ENCODE data around the gene HLA-DRA.

DNA sequence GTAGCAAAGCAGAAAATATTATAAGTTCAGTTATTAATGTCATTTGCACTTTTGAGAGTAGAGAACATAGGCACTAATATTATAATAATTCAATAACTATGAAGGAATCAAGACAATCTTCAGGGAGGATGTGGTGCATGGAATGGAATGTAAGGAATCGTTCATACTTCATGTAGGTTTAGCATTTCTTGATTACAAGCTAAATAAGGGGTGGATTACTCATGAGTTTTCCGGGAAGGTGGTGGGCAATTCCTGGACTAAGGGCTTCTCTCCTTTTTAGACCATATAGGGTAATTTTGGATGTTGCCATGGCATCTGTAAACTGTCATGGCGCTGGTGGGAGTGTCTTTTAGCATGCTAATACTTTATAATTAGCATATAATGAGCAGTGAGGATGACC lies 23.7 kb upstream of the HLA-DRA start:
- TF ChIP-seq CTCF (IDR thresholded peaks at IDR 0.05; ENCODE audit: poor library complexity) (no peak), EZH2 (IDR thresholded peaks at IDR 0.05; ENCODE audit: borderline replicate concordance) (no peak), EZH2phosphoT487 (IDR thresholded peaks at IDR 0.05; ENCODE audit: low read depth, severe bottlenecking, unreplicated experiment) (no peak)

All from hepatocyte (in vitro differentiated cells).